ENCODE data around the gene MSH3. TPM values are rescaled to one million over a fixed set of nuclear protein-coding genes. Genes with fewer than 3 reads are reported as not detected.

Gene MSH3
- total and polyA plus RNA-seq, 2 of the 8 experiments (the other 6 are each of a cell fraction or from before 2014, with no cell fraction given), result 3.6 to 22.6 TPM

DNA sequence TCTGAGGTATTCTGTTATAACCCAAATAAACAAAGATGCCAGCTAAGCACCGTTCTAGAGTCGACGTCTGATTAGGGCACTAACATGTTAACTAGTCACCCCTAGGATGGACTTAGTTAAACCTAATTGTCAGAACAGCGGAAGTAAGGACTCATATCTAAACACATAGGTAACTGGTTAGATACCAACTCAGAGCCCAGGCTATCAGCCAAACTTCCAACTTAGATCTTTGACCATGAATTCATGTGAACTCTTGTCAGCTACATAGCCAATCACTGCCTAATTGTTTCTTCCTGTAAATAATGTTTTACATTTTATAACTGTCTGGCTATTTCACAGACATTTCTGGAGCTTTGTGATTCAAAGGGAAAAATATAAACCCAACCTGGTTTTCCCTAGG, 84.6 kb downstream of the MSH3 start (continued):
- TF ChIP-seq RXRA (IDR thresholded peaks at IDR 0.05; ENCODE audit: insufficient read depth, low read depth, low read length), result no peak
- no peak for TF ChIP-seq JUN (IDR thresholded peaks at IDR 0.05; ENCODE audit: low read depth, low read length)
- TF ChIP-seq SAP30 (IDR thresholded peaks at IDR 0.05; ENCODE audit: insufficient read depth, insufficient replicate concordance, low read length), result no peak
- TF ChIP-seq, protein P1, sequence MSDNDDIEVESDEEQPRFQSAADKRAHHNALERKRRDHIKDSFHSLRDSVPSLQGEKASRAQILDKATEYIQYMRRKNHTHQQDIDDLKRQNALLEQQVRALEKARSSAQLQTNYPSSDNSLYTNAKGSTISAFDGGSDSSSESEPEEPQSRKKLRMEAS (IDR thresholded peaks at IDR 0.05), result no peak
- TF ChIP-seq GTF2F1 (IDR thresholded peaks at IDR 0.05; ENCODE audit: borderline replicate concordance, low read depth, low read length), result no peak
- TF ChIP-seq, protein P2, sequence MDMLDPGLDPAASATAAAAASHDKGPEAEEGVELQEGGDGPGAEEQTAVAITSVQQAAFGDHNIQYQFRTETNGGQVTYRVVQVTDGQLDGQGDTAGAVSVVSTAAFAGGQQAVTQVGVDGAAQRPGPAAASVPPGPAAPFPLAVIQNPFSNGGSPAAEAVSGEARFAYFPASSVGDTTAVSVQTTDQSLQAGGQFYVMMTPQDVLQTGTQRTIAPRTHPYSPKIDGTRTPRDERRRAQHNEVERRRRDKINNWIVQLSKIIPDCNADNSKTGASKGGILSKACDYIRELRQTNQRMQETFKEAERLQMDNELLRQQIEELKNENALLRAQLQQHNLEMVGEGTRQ (IDR thresholded peaks at IDR 0.05; ENCODE audit: low read length), result no peak
- no peak for TF ChIP-seq EGR1 (IDR thresholded peaks at IDR 0.05; ENCODE audit: borderline replicate concordance, low read depth, low read length)
- TF ChIP-seq JUND (IDR thresholded peaks at IDR 0.05; ENCODE audit: low read length), result no peak
- TF ChIP-seq SP1 (IDR thresholded peaks at IDR 0.05; ENCODE audit: low read depth, low read length), result no peak

Data from H1 (cell line).